Amniotic stem cell (primary cell): ENCODE measurements around the gene ERAS.
"Not testable (repeated sequence)": the region's sequence is repeated elsewhere in the genome, so short reads cannot be mapped to it uniquely, and the experiment has no call there.

Source experiments
- DNase-seq: peaks from one replicate; lab custom pipeline; 2025; lab: John Stamatoyannopoulos, UW

ERAS gene

GRCh38 chrX:48831909-48832291 lies 5.6 kb downstream of the ERAS start:
- no peak for DNase-seq

GRCh38 chrX:48833542-48834138 lies 7.3 kb downstream of the ERAS start:
- DNase-seq: no peak

DNA sequence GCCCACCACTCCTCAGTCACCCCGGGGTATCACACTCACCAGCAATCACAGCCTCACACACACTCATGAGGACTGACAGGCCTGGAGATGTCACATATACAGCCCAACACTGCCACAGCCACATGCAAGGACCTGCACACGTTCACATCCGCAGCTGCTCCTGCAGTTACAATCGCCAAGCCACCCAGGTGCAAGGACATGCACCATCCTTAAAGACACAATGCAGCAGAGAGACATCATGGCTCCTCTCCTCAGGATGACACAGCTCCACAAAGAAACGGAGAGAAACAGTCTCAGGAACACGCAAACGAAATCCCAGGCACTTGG lies 8.0 kb downstream of the ERAS start:
- no peak for DNase-seq

GRCh38 chrX:48835524-48836329 lies 9.4 kb downstream of the ERAS start, which contains the start of gene PCSK1N:
PCSK1N (minus strand) TSS chrX:48835610; CDS start chrX:48835532, 78 bp downstream.
- DNase-seq: no peak

GRCh38 chrX:48839686-48840085 lies 13.4 kb downstream of the ERAS start:
- no peak for DNase-seq

GRCh38 chrX:48848847-48849246 lies 22.5 kb downstream of the ERAS start:
- DNase-seq: no peak

DNA sequence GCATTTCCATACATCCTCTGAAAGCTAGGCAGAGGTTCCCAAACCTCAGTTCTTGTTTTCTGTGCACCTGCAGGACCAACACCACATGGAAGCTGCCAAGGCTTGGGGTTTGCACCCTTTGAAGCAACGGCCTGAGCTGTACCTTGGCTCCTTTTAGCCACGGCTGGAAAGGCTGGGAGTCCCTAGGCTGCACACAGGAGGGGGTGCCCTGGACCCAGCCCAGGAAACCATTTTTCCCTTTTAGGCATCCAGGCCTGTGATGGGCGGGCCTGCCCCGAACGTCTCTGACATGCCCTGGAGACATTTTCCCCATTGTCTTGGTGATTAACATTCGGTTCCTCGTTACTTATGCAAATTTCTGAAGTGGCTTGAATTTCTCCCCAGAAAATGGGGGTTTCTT lies 26.5 kb downstream of the ERAS start:
- no peak for DNase-seq

DNA sequence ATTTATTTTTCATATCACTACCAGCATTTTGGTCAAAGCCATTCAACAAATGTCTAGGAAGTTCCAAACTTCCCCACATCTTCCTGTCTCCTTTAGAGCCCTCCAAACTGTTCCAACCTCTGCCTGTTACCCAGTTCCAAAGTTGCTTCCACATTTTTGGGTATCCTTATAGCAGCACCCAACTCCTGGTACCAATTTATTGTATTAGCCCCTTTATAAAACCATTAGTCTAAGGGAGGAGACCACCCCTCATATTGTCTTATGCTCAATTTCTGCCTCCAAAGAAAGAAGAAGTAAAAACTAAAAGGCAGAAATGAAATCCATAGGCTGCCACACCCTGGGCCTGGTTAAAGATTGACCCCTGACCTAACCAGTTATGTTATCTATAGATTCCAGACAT lies 27.2 kb downstream of the ERAS start:
- not testable (repeated sequence) for DNase-seq

- not testable (repeated sequence) for DNase-seq
Measured at GRCh38 chrX:48854121-48854804, 27.9 kb downstream of the ERAS start.

- DNase-seq: no peak
Measured at GRCh38 chrX:48854898-48855297, 28.6 kb downstream of the ERAS start.

- no peak for DNase-seq
Measured at GRCh38 chrX:48864210-48864609, 37.9 kb downstream of the ERAS start.

- DNase-seq: not testable (repeated sequence)
Measured at GRCh38 chrX:48872017-48872416, 45.7 kb downstream of the ERAS start.

GRCh38 chrX:48876944-48877343 lies 50.6 kb downstream of the ERAS start:
- DNase-seq: not testable (repeated sequence)
